ENCODE results near the gene SORT1. TPM values are rescaled to one million over a fixed set of nuclear protein-coding genes. Genes with fewer than 3 reads are reported as not detected.
"Not testable (repeated sequence)": the region's sequence is repeated elsewhere in the genome, so short reads cannot be mapped to it uniquely, and the experiment has no call there.

SORT1 gene
- total and polyA plus RNA-seq, 8 donors: 39.4 to 165 (median 46.7) TPM

DNA sequence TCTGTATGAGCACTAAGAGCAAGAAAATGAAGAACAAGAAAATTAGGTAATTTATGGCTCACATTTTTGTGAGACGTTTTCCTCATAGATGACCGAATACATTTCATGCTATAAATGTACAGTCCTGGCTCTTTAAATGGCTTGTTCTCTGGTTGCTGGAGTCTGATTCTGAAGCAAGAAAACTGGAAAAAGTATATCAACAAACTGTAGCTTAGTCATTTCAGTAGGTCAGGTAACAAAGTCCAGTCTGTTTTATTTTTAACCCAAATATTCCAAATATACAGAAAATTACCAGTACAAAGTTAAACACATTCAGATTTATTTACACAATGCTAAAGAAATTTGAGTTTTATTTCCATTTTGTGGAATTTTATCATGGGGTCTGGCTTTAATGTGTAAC lies 88.4 kb downstream of the SORT1 start:
- Histone ChIP-seq H3K27ac (no peak overlapping the region), H3K4me3 (no peak overlapping the region), H3K9me3 (no peaks in the 10 kb centered on the region), H3K27me3 (no peaks in the 10 kb centered on the region), H3K4me1 (peaks cover 9 to 22% of the 10 kb centered on the region in 2 donors), H3K36me3 (peaks cover 0 to 39% of the 10 kb centered on the region in 2 donors)
- intact Hi-C loops (cut with DNase I): no loop called here
- no peak for ATAC-seq
- no peak for DNase-seq
- TF ChIP-seq, protein P1, sequence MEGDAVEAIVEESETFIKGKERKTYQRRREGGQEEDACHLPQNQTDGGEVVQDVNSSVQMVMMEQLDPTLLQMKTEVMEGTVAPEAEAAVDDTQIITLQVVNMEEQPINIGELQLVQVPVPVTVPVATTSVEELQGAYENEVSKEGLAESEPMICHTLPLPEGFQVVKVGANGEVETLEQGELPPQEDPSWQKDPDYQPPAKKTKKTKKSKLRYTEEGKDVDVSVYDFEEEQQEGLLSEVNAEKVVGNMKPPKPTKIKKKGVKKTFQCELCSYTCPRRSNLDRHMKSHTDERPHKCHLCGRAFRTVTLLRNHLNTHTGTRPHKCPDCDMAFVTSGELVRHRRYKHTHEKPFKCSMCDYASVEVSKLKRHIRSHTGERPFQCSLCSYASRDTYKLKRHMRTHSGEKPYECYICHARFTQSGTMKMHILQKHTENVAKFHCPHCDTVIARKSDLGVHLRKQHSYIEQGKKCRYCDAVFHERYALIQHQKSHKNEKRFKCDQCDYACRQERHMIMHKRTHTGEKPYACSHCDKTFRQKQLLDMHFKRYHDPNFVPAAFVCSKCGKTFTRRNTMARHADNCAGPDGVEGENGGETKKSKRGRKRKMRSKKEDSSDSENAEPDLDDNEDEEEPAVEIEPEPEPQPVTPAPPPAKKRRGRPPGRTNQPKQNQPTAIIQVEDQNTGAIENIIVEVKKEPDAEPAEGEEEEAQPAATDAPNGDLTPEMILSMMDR (IDR thresholded peaks at IDR 0.05): no peak

DNA sequence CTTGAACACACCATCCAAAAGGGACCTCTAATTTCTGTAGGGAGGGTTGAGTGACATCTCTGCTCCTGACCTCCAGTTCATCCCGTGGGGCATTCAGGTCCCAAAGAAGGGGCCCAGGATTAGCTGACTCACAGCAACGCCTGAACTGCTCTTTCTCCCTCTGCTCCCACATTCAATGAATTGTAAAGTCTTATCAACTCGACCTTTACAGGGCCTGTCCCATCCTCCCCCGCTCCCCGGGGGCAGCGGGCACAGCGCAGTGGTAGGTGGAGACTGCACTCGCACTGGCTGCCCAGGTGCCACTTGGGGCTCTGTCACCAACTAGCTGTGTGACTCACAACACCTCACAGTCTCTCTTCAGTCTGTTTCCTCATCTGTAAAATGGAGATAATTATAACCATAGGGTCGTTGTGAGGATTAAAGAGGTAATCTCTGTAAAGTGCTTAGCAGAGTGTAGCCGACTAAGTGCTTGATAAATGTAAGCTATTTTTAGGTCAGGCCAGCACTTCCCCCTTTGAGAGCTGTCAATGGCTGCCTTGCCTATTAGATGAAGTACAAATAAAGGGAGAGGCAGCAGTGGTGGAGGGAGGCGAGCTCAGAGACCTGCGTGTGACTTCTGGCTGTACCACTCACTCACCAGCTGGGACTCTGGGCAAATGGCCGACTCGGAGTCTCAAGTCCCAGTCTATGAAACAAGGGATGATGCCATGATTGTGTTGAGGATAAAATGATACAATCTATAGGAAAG lies 90.3 kb downstream of the SORT1 start:
- Histone ChIP-seq H3K4me1 (peaks cover 5 to 18% of the 10 kb centered on the region in 2 donors), H3K36me3 (peaks cover 0 to 21% of the 10 kb centered on the region in 2 donors), H3K27ac (peak overlapping the region; percentile 38 to 63), H3K27me3 (no peaks in the 10 kb centered on the region), H3K9me3 (no peaks in the 10 kb centered on the region), H3K4me3 (no peak overlapping the region)
- ATAC-seq: peak; percentile 89
- intact Hi-C loops (cut with DNase I): no loop called here
- TF ChIP-seq, protein P1 (IDR thresholded peaks at IDR 0.05): no peak
- peak in 2 of 4 donors; percentile 37 to 75 for DNase-seq

DNA sequence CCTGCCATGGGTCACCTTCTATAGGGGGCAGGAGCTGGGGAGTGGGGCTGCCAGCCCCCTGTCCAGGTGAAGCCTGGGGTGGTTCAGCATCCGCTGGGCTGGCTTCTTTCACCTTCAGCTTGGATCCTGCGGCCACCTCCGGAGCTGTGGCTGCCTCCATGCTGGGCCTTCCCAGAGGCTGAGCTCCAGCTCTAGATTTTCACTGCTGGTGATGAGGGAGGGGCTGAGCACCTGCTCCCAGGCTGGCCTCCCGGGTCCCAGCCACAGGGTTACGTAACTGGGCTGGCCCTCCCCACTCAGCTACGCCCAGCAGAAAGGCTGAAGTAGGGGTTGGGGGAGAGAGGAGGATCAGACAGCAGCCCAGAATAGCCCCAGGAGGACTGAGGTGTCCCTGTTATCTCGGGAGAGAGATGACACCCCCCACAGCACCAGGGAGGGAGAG lies 90.9 kb downstream of the SORT1 start, which contains the start of gene MYBPHL:
MYBPHL (minus strand) TSS at position 180 of the 442 bp plus-strand sequence; CDS start at position 160, 20 bp downstream.
- peak in 1 of 4 donors; percentile 60 for DNase-seq
- peaks cover 5 to 18% of the 10 kb centered on the region in 2 donors for H3K4me1 ChIP-seq
- TF ChIP-seq, protein P1 (IDR thresholded peaks at IDR 0.05): no peak
- intact Hi-C loops (cut with DNase I): no loop called here
- H3K27ac ChIP-seq: peak within 1 kb of the TSS; percentile 42 to 63
- H3K4me3 ChIP-seq: no peak within 1 kb of the TSS
- H3K27me3 ChIP-seq: no peaks in the 10 kb centered on the region
- H3K9me3 ChIP-seq: no peaks in the 10 kb centered on the region
- H3K36me3 ChIP-seq: peaks cover 0 to 15% of the 10 kb centered on the region in 2 donors
- ATAC-seq: peak; percentile 77

DNA sequence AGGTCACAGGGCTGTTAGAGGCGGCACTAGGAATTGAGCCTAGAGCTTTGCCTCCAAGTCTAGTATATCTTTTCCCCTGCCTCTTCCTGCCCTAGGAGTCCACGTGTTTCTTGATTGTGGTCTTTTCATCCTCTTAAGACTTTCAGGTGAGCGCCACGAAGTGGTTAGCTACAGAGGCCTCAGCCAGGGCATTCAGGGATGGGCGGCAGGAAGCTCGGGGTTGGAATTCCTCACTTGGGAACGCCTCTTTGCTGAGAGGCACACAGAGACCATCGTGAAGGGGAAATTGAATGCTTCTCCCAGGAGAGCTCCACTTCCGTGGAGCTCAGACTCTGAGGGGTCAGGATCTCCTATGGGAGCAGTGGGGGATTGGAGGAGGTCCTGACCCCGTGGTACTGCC lies 91.7 kb downstream of the SORT1 start:
- DNase-seq (peak in 1 of 4 donors; percentile 66), ATAC-seq (peak; percentile 64)
- H3K9me3 ChIP-seq; H3K4me3 ChIP-seq; intact Hi-C loops (cut with DNase I); H3K27me3 ChIP-seq; H3K36me3 ChIP-seq: not testable (repeated sequence)
- H3K4me1 ChIP-seq: peaks cover 5 to 18% of the 10 kb centered on the region in 2 donors
- peak overlapping the region; percentile 42 to 63 for H3K27ac ChIP-seq

DNA sequence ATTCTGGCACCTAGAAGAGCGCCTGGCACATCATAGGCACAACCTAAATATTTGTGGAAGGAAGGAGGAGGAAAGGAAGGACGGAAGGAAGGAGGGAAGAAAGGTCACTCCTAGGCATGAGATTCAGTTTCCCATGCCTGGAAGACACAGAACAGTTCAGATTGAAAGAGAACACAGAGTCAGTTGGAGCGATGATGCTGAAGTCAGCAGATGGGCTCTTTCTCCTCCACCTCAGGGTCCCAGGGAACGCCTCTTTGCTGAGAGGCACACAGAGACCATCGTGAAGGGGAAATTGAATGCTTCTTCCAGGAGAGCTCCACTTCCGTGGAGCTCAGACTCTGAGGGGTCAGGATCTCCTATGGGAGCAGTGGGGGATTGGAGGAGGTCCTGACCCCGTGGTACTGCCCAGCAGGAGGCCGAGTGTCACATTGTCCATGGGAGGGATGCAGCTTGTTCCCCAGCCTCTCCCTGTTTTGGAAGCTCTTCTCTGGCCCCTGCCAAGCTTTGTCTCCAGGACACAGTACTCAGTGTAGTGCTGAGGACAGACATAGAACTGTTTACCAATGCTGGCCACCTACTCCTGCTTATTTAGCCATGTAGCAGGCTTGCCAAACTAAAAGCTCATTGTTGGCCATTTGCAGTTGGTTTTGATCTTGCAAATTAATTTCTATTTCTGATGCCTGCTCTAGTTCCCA lies 93.3 kb downstream of the SORT1 start:
- Histone ChIP-seq H3K9me3 (no peaks in the 10 kb centered on the region), H3K4me3 (no peak overlapping the region), H3K4me1 (peaks cover 13 to 30% of the 10 kb centered on the region in 2 donors), H3K36me3 (no peaks in the 10 kb centered on the region), H3K27ac (no peak overlapping the region), H3K27me3 (no peaks in the 10 kb centered on the region)
- intact Hi-C loops (cut with DNase I): no loop called here
- TF ChIP-seq, protein P1 (IDR thresholded peaks at IDR 0.05): no peak
- ATAC-seq (no peak), DNase-seq (peak in 2 of 4 donors; percentile 45 to 74)

All from left lung (tissue), 10 donors.